WTC11 (cell line): ENCODE data around the gene ARHGEF1. TPM values are rescaled to one million over a fixed set of nuclear protein-coding genes. Genes with fewer than 3 reads are reported as not detected.

Source experiments
- ATAC-seq: fragments of 200-7000 bp; cut with Tn5 transposase; 2 replicates; pipeline ENCODE4 v1.10.0; 2021; ENCODE audit warnings: mild to moderate bottlenecking, moderate library complexity
- CTCF ChIA-PET: fragments of 300-600 bp; sonication (Branson Sonifier 250); formaldehyde crosslinking; loops from one replicate; lab custom pipeline; 2021; ENCODE audit warnings: antibody characterized with exemption; lab: Charles Lee
- POLR2A ChIA-PET: fragments of 350-600 bp; sonication (Branson Sonifier 250); formaldehyde crosslinking; loops from one replicate; lab custom pipeline; 2021; ENCODE audit warnings: antibody characterized with exemption; lab: Charles Lee
- DNase-seq: peaks from one replicate; pipeline ENCODE4 v3.0.0; 2021; ENCODE audit warnings: low spot score
- H3K27ac Mint-ChIP-seq: 2 replicates; pipeline ENCODE4 v1.8.0; 2021; ENCODE audit warnings: mixed read lengths
- H3K27me3 Mint-ChIP-seq: 2 replicates; pipeline ENCODE4 v1.8.0; 2021; ENCODE audit warnings: low read depth, mild to moderate bottlenecking, moderate library complexity, mixed read lengths
- H3K36me3 Mint-ChIP-seq: 2 replicates; pipeline ENCODE4 v1.8.0; 2021; ENCODE audit warnings: mixed read lengths
- H3K4me1 Mint-ChIP-seq: 2 replicates; pipeline ENCODE4 v1.8.0; 2022; ENCODE audit warnings: mixed read lengths
- H3K4me3 Mint-ChIP-seq: 2 replicates; pipeline ENCODE4 v1.8.0; 2021; ENCODE audit warnings: mild to moderate bottlenecking, moderate library complexity, mixed read lengths
- H3K9me3 Mint-ChIP-seq: 2 replicates; pipeline ENCODE4 v1.8.0; 2021; ENCODE audit warnings: mixed read lengths
- ELF4 ChIP-seq: sonication (generic); formaldehyde crosslinking; IDR thresholded peaks from 2 replicates; pipeline ENCODE4 v1.8.1; 2022; ENCODE audit warnings: low read depth, mild to moderate bottlenecking, moderate library complexity, missing genetic modification reagents
- ESRRA ChIP-seq: sonication (generic); formaldehyde crosslinking; IDR thresholded peaks from 2 replicates; pipeline ENCODE4 v1.8.1; 2022; ENCODE audit warnings: mild to moderate bottlenecking, missing genetic modification reagents, borderline replicate concordance
- NFE2L1 ChIP-seq: sonication (generic); formaldehyde crosslinking; IDR thresholded peaks from 2 replicates; pipeline ENCODE4 v1.8.1; 2023; ENCODE audit warnings: missing genetic modification reagents
- RELA ChIP-seq: sonication (generic); formaldehyde crosslinking; IDR thresholded peaks from 2 replicates; pipeline ENCODE4 v1.8.1; 2022; ENCODE audit warnings: missing genetic modification reagents, mild to moderate bottlenecking, borderline replicate concordance
- SMAD4 ChIP-seq: sonication (generic); formaldehyde crosslinking; IDR thresholded peaks from 2 replicates; pipeline ENCODE4 v1.8.0; 2022; ENCODE audit warnings: mild to moderate bottlenecking, missing genetic modification reagents
- STAT6 ChIP-seq: sonication (generic); formaldehyde crosslinking; conservative IDR thresholded peaks from 2 replicates; pipeline ENCODE4 v1.8.1; 2023; ENCODE audit warnings: mild to moderate bottlenecking, low read depth, missing genetic modification reagents, moderate library complexity
- ZNF281 ChIP-seq: sonication (generic); formaldehyde crosslinking; IDR thresholded peaks from 2 replicates; pipeline ENCODE4 v1.8.0; 2023; ENCODE audit warnings: mild to moderate bottlenecking, missing genetic modification reagents
- ZNF416 ChIP-seq: fragments of 250-450 bp; sonication (Bioruptor Pico); IDR thresholded peaks from 2 replicates; pipeline ENCODE4 v1.9.0; 2021; ENCODE audit warnings: mild to moderate bottlenecking, inconsistent platforms
- ZNF532 ChIP-seq: fragments of 250-450 bp; sonication (Bioruptor Pico); IDR thresholded peaks from 2 replicates; pipeline ENCODE4 v1.9.0; 2021; ENCODE audit warnings: mild to moderate bottlenecking, borderline replicate concordance
- total RNA-seq: library from RNA; stranded (reverse); gene quantifications from 3 replicates; pipeline ENCODE4 v1.2.3, GENCODE V29; 2021
- TF ChIP-seq, protein P1 (sequence below): fragments of 200-600 bp; IDR thresholded peaks from 2 replicates; pipeline ENCODE4 v1.8.0; 2022; ENCODE audit warnings: antibody characterized with exemption
- TF ChIP-seq, protein P2 (sequence below): fragments of 250-450 bp; sonication (Bioruptor Pico); conservative IDR thresholded peaks from 2 replicates; pipeline ENCODE4 v1.9.0; 2021; ENCODE audit warnings: mild to moderate bottlenecking
- TF ChIP-seq, protein P3 (sequence below): fragments of 250-450 bp; sonication (Bioruptor Pico); IDR thresholded peaks from 2 replicates; pipeline ENCODE4 v1.9.0; 2021; ENCODE audit warnings: moderate library complexity, mild to moderate bottlenecking, inconsistent platforms, borderline replicate concordance

ARHGEF1 gene
- total RNA-seq, 1 experiment from 2014 or later = 102 TPM

- Mint-ChIP-seq H3K36me3 (no peaks in the 10 kb centered on the region), H3K4me1 (peaks cover 6% of the 10 kb centered on the region; the same call in 1 of the 2 replicates), H3K27me3 (peaks cover 65% of the 10 kb centered on the region), H3K4me3 (peak overlapping the region; percentile 81), H3K9me3 (peaks cover 4% of the 10 kb centered on the region; the same call in 1 of the 2 replicates), H3K27ac (no peak overlapping the region)
- ChIA-PET POLR2A (interaction anchor here (0.7 kb wide), 1 partner anchor 75 kb away, joined by 3 read pairs; no protein-coding TSS in a partner anchor), CTCF (interaction anchor here (0.5 to 1.3 kb wide), 3 partner anchors 17 to 67 kb away, joined by 3 to 4 read pairs (median 3); no protein-coding TSS in a partner anchor)
- ATAC-seq (peak; percentile 51), DNase-seq (peak; percentile 46)
- TF ChIP-seq ZNF416 (CRISPR knock-in tag) (no peak), ELF4 (CRISPR knock-in tag) (no peak), ESRRA (no peak), ZNF281 (CRISPR knock-in tag) (no peak), NFE2L1 (CRISPR knock-in tag) (no peak), RELA (CRISPR knock-in tag) (no peak), STAT6 (no peak), ZNF532 (CRISPR knock-in tag) (no peak), SMAD4 (CRISPR knock-in tag) (no peak)
- TF ChIP-seq, protein P1, sequence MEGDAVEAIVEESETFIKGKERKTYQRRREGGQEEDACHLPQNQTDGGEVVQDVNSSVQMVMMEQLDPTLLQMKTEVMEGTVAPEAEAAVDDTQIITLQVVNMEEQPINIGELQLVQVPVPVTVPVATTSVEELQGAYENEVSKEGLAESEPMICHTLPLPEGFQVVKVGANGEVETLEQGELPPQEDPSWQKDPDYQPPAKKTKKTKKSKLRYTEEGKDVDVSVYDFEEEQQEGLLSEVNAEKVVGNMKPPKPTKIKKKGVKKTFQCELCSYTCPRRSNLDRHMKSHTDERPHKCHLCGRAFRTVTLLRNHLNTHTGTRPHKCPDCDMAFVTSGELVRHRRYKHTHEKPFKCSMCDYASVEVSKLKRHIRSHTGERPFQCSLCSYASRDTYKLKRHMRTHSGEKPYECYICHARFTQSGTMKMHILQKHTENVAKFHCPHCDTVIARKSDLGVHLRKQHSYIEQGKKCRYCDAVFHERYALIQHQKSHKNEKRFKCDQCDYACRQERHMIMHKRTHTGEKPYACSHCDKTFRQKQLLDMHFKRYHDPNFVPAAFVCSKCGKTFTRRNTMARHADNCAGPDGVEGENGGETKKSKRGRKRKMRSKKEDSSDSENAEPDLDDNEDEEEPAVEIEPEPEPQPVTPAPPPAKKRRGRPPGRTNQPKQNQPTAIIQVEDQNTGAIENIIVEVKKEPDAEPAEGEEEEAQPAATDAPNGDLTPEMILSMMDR = no peak
- TF ChIP-seq, protein P2, sequence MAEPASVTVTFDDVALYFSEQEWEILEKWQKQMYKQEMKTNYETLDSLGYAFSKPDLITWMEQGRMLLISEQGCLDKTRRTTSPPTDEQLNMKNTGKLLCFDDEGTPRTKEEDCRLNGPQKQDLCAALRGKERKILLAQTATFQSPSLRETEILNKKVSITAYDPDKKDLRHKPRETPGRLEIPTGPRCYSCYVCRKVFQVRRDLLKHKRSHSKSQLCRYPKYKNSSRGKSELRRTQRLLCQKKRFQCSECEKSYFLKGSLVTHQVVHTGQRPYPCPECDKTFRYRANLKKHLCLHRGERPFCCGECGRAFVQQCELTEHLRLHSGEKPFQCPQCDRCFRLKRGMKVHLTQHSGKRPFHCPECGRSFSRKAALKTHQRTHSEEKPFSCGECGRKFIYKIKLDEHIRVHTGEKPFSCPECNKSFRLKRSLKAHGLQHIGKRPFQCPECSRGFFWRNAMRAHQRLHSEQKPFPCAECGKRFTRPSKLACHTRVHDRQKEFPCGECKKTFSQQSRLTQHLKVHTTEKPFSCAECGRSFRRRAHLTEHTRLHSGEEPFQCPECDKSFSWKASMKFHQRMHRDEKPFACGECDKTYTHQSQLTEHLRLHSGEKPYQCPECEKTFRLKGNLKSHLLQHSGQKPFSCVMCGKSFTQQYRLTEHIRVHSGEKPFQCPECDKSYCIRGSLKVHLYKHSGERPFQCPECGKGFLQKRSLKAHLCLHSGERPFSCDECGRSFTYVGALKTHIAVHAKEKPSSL = no peak
- TF ChIP-seq, protein P3, sequence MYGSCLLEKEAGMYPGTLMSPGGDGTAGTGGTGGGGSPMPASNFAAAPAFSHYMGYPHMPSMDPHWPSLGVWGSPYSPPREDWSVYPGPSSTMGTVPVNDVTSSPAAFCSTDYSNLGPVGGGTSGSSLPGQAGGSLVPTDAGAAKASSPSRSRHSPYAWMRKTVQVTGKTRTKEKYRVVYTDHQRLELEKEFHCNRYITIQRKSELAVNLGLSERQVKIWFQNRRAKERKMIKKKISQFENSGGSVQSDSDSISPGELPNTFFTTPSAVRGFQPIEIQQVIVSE (CRISPR knock-in tag) = no peak
Measured at GRCh38 chr19:41939861-41940730, 57.1 kb downstream of the ARHGEF1 start.
